Keratinocyte (primary cell): ENCODE results near the gene OVOL1. TPM values are rescaled to one million over a fixed set of nuclear protein-coding genes. Genes with fewer than 3 reads are reported as not detected.

Experiments used
- DNase-seq: peaks from one replicate; pipeline ENCODE4 v3.0.0-alpha.2; 2011; ENCODE audit warnings: low read depth, missing footprints, low spot score
- FAIRE-seq: peaks from 2 replicates; lab custom pipeline; 2011; peaks lifted over from hg19 to GRCh38; lab: Jason Lieb, UNC
- H2AFZ ChIP-seq: 2 replicates; pipeline ENCODE4 v1.6.0; 2012; ENCODE audit warnings: low read length, control low read depth, inconsistent platforms; ENCODE audit not compliant: control insufficient read depth
- H3K27ac ChIP-seq: 2 replicates; pipeline ENCODE4 v1.5.1; 2011; ENCODE audit warnings: low read length; ENCODE audit not compliant: control insufficient read depth, insufficient read depth
- H3K27me3 ChIP-seq: 3 replicates; pipeline ENCODE4 v1.6.0; 2011; ENCODE audit warnings: low read length; ENCODE audit not compliant: control insufficient read depth, insufficient read depth; ENCODE audit errors: extremely low read depth
- H3K36me3 ChIP-seq, 2 experiments: 2 replicates in 1 of 2; 3 replicates in 1 of 2; pipeline ENCODE4 v1.5.1; 2011; ENCODE audit warnings: low read length in 2 of 2, mild to moderate bottlenecking in 1 of 2; ENCODE audit not compliant: control insufficient read depth in 2 of 2, insufficient read depth in 2 of 2; ENCODE audit errors: extremely low read depth in 1 of 2
- H3K4me1 ChIP-seq: 3 replicates; pipeline ENCODE4 v1.5.1; 2011; ENCODE audit warnings: low read length; ENCODE audit not compliant: control insufficient read depth, insufficient read depth; ENCODE audit errors: extremely low read depth
- H3K4me2 ChIP-seq: 3 replicates; pipeline ENCODE4 v1.6.0; 2011; ENCODE audit warnings: low read depth, low read length; ENCODE audit not compliant: control insufficient read depth, insufficient read depth; ENCODE audit errors: extremely low read depth
- H3K4me3 ChIP-seq, 3 experiments: fragments of 200-600 bp in 1 of 3; sonication (generic) in 1 of 3; 2 replicates in 2 of 3; 3 replicates in 1 of 3; pipeline ENCODE4 v1.5.1; 2011 to 2016; ENCODE audit warnings: low read length in 3 of 3, mild to moderate bottlenecking in 3 of 3, control low read depth in 2 of 3, inconsistent platforms in 1 of 3, low read depth in 1 of 3, mixed read lengths in 1 of 3, mixed run types in 1 of 3, moderate library complexity in 1 of 3; ENCODE audit not compliant: control insufficient read depth in 2 of 3, insufficient read depth in 2 of 3; ENCODE audit errors: extremely low read depth in 1 of 3
- H3K79me2 ChIP-seq: 2 replicates; pipeline ENCODE4 v1.6.0; 2012; ENCODE audit warnings: low read length; ENCODE audit not compliant: control insufficient read depth, insufficient read depth
- H3K9ac ChIP-seq: 3 replicates; pipeline ENCODE4 v1.6.0; 2011; ENCODE audit warnings: low read length; ENCODE audit not compliant: control insufficient read depth, insufficient read depth; ENCODE audit errors: extremely low read depth
- H3K9me1 ChIP-seq: 3 replicates; pipeline ENCODE4 v1.6.0; 2011; ENCODE audit warnings: low read length; ENCODE audit not compliant: control insufficient read depth, insufficient read depth; ENCODE audit errors: extremely low read depth
- H3K9me3 ChIP-seq: 2 replicates; pipeline ENCODE4 v1.5.1; 2012; ENCODE audit warnings: low read depth, low read length; ENCODE audit not compliant: control insufficient read depth
- H4K20me1 ChIP-seq: 3 replicates; pipeline ENCODE4 v1.6.0; 2011; ENCODE audit warnings: low read length; ENCODE audit not compliant: control insufficient read depth, insufficient read depth; ENCODE audit errors: extremely low read depth
- CTCF ChIP-seq, 3 experiments: IDR thresholded peaks in 1 of 3; conservative IDR thresholded peaks in 1 of 3; optimal IDR thresholded peaks in 1 of 3; 2 replicates in 2 of 3; 3 replicates in 1 of 3; pipeline versions ENCODE3 to v1.5.1; 2011; ENCODE audit warnings: low read length in 3 of 3, mild to moderate bottlenecking in 3 of 3, moderate library complexity in 2 of 3, control low read depth in 1 of 3, inconsistent platforms in 1 of 3; ENCODE audit not compliant: insufficient read depth in 2 of 3; ENCODE audit errors: extremely low read depth in 1 of 3
- EZH2 ChIP-seq: IDR thresholded peaks from one replicate; pipeline ENCODE4 v1.6.1; 2012; ENCODE audit warnings: inconsistent platforms, mild to moderate bottlenecking, low read length, moderate library complexity
- dilution Hi-C: fragments of 300-500 bp; cut with MboI; formaldehyde crosslinking; loops from one replicate; pipeline ENCODE4 v1.7.0; 2020; ENCODE audit warnings: low sequenced_read_pairs; ENCODE audit not compliant: extremely low pct_ligation_motif_present
- polyA plus RNA-seq, 5 experiments: library from polyadenylated mRNA; depleted of rRNA in 3 of 5; stranded (reverse) in 3 of 5; stranded (forward) in 1 of 5; unstranded in 1 of 5; fragments of >200 nt; gene quantifications; 1 replicate in 1 of 5; 2 replicates in 3 of 5; 3 replicates in 1 of 5; pipeline versions ENCODE4 v1.2.1 to v1.2.3, GENCODE V29; 2011 to 2012; ENCODE audit warnings: missing spikeins in 2 of 5, low read depth in 1 of 5, low replicate concordance in 1 of 5

Gene OVOL1
- polyA plus RNA-seq, 1 donor (not counting 4 experiments of a cell fraction or from before 2014, with no cell fraction given): 7.5 TPM

DNA sequence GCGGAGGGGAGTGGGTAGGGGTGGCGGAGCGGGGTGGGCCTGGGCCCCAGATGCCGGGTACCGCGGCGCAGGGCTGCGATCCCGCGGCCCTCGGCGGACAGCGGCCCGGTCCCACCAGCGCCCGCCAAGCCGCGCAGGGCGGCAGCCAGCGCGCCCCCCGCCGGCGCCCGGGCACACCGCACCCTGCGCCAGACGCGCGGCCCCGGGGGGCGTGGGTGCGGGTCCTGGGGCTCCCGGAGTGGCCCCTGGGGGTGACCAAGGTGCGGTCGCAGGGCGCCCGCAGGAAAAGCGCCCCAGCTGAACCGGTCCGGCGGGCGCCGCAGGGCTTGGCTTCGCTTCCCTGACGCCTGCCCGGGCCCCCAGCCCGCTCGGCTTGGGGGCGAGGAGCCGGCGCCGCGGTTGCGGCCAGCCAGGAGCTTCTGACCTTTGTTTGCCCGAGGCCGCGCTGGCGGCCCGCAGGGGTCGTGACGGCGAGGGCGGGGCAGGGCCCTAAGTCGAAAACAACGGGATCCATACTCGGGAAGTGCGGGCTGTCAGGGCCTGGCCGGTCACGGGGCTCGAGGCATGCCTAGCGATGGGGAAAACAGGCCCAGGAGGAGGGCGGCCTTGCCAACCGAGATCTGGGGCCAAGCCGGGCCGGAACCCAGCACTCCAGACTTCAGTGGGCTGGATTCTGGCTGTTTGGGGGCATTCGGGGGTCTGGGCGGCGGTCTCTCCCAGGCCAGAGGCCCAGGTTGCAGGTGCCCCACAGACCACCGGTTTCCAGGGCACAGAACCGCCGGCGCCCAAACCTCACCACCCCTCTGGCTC is 5.5 kb upstream of the OVOL1 start:
- FAIRE-seq (no peak), DNase-seq (no peak)
- peaks cover 27% of the 10 kb centered on the region for H3K79me2 ChIP-seq
- H3K27me3 ChIP-seq: no peaks in the 10 kb centered on the region
- peak overlapping the region in 2 of 3 experiments; percentile 3 to 25 for H3K4me3 ChIP-seq
- peak overlapping the region; percentile 5 for H3K9ac ChIP-seq
- H3K4me2 ChIP-seq: peak overlapping the region; percentile 29
- H3K36me3 ChIP-seq: peaks cover 2 to 4% of the 10 kb centered on the region in 2 experiments
- dilution Hi-C loops: no loop called here
- H3K27ac ChIP-seq: no peak overlapping the region
- H3K9me1 ChIP-seq: no peaks in the 10 kb centered on the region
- H4K20me1 ChIP-seq: no peaks in the 10 kb centered on the region
- H3K9me3 ChIP-seq: no peaks in the 10 kb centered on the region
- TF ChIP-seq CTCF (optimal IDR thresholded peaks at IDR 0.05 in 1 of 3, IDR thresholded peaks at IDR 0.05 in 1 of 3, conservative IDR thresholded peaks at IDR 0.05 in 1 of 3; ENCODE audit: extremely low read depth in 1 of 3, insufficient read depth in 2 of 3, low read length in 3 of 3): peak in 1 of 3 experiments; percentile 24
- no peak for TF ChIP-seq EZH2
- H3K4me1 ChIP-seq: peaks cover 16% of the 10 kb centered on the region
- H2AFZ ChIP-seq: no peak overlapping the region

DNA sequence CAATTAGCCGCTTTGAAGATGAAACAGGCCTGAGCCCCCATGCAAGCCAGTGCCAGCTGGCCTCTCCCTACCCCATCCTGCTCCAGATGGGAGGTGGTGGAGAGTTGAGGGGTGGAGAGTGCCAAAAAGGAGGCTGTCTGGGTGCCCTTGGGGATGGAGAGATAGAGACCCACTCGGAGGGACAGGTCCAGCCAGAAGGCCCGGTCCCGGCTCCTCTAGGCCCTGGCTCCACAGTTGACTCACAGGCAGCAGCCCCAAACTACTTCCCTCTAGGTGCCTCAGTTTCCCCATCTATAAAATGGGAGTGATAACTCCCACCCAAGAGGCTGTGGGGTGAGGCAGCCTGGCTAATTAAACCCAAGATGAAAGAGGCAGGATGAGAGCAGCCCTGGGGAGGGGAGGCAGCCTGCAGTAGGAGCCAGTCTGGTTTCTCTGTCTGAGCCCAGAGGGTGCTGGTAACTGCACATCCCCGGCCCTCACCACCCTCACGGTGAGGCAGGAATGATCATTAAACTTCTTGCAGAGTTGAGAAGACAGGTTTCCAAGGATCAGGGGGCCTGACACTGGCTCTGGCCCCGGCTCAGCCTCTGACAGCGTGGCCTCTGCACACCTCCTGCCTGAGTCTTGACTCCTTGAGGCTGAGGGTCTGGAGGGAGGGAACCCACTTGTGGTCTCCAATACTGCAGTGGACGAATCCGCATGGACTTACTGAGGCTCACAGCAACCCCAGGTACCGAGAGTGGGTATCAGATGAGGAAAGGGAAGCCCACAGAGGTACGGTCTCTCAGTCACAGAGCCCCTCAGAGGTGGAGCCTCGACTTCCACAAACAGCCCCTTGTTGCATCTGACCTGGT is 4.7 kb upstream of the OVOL1 start:
- FAIRE-seq: no peak
- no peaks in the 10 kb centered on the region for H3K9me3 ChIP-seq
- DNase-seq: no peak
- no peaks in the 10 kb centered on the region for H3K27me3 ChIP-seq
- no peak overlapping the region for H3K4me3 ChIP-seq
- no peak overlapping the region for H3K9ac ChIP-seq
- H2AFZ ChIP-seq: no peak overlapping the region
- no peaks in the 10 kb centered on the region for H4K20me1 ChIP-seq
- H3K79me2 ChIP-seq: peaks cover 24% of the 10 kb centered on the region
- TF ChIP-seq EZH2 (no peak), CTCF (optimal IDR thresholded peaks at IDR 0.05 in 1 of 3, IDR thresholded peaks at IDR 0.05 in 1 of 3, conservative IDR thresholded peaks at IDR 0.05 in 1 of 3; ENCODE audit: extremely low read depth in 1 of 3, insufficient read depth in 2 of 3, low read length in 3 of 3) (no peak)
- no peaks in the 10 kb centered on the region for H3K9me1 ChIP-seq
- dilution Hi-C loops: no loop called here
- peaks cover 0 to 4% of the 10 kb centered on the region in 2 experiments for H3K36me3 ChIP-seq
- H3K4me2 ChIP-seq: no peak overlapping the region
- H3K4me1 ChIP-seq: peaks cover 16% of the 10 kb centered on the region
- no peak overlapping the region for H3K27ac ChIP-seq
